ENCODE data around the gene C19orf81.

C19orf81 gene

DNA sequence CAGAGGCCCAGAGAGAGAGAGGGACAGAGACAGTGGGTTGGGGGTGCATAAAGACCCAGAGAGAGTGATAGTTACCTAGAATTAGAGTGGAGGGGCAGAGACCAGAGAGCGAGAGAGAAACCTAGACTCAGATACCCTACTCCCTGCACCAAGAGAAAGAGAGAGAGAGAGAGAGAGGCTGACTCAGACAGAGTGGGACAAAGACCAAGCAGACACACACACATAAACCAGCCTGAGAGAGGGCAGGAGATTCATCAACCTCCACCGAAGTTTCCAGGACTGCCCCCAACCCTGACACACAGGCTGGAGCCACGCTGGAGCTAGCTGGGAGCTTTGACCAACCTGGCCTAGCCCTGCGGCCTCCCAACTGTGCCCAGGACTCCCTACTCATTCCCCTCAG is 22.4 kb upstream of the C19orf81 start:
- no peak for DNase-seq (ENCODE audit: low read depth)
- TF ChIP-seq, protein P1, sequence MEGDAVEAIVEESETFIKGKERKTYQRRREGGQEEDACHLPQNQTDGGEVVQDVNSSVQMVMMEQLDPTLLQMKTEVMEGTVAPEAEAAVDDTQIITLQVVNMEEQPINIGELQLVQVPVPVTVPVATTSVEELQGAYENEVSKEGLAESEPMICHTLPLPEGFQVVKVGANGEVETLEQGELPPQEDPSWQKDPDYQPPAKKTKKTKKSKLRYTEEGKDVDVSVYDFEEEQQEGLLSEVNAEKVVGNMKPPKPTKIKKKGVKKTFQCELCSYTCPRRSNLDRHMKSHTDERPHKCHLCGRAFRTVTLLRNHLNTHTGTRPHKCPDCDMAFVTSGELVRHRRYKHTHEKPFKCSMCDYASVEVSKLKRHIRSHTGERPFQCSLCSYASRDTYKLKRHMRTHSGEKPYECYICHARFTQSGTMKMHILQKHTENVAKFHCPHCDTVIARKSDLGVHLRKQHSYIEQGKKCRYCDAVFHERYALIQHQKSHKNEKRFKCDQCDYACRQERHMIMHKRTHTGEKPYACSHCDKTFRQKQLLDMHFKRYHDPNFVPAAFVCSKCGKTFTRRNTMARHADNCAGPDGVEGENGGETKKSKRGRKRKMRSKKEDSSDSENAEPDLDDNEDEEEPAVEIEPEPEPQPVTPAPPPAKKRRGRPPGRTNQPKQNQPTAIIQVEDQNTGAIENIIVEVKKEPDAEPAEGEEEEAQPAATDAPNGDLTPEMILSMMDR (IDR thresholded peaks at IDR 0.05; ENCODE audit: control insufficient read depth, insufficient read depth, low read depth, low read length, missing control alignments), result no peak

DNA sequence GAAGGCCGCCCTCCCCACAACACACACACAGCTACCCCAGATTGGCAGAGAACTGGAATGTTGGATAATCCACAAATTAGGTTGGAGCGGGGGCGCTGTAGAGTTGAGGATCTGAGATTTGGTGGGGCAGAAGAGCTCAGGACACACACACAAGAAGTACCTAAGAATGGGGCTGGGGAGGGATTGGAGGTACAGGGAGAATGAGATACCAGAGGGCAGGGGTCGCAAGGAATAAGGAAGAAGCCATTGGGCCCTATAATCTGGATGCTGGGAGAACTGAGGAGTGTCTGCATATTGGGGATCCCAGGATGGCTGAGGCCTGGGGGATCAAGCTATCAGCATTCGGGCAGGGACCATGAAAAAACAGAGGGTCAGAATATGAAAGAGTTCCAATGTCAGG is 21.1 kb upstream of the C19orf81 start:
- DNase-seq (ENCODE audit: low read depth), result no peak
- TF ChIP-seq, protein P1 (IDR thresholded peaks at IDR 0.05; ENCODE audit: control insufficient read depth, insufficient read depth, low read depth, low read length, missing control alignments), result no peak
- no peak overlapping the region for H3K4me3 ChIP-seq (ENCODE audit: control insufficient read depth, low read depth, low read length)

More for the DNA sequence above, 22.4 kb upstream of the C19orf81 start:
- no peak overlapping the region for H3K4me3 ChIP-seq (ENCODE audit: control insufficient read depth, low read depth, low read length)

DNA sequence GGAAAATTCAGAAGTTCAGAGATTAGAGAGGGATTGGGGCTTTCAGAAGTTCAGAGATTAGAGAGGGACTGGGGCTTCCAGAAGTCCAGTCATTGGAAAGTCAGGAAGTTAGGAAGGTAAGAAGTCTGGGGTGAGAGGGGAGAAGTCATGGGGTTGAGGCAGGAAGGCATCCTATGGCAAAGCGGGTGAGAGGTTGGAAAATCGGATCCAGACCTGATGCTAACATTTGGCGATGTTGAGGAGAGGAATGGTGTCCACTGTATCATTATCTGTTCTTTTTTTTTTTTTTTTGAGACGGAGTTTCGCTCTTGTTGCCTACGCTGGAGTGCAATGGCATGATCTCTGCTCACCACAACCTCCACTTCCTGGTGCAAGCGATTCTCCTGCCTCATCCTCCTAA is 20.7 kb upstream of the C19orf81 start:
- TF ChIP-seq, protein P1 (IDR thresholded peaks at IDR 0.05; ENCODE audit: control insufficient read depth, insufficient read depth, low read depth, low read length, missing control alignments), result no peak
- H3K4me3 ChIP-seq (ENCODE audit: control insufficient read depth, low read depth, low read length), result no peak overlapping the region
- DNase-seq (ENCODE audit: low read depth), result no peak

DNA sequence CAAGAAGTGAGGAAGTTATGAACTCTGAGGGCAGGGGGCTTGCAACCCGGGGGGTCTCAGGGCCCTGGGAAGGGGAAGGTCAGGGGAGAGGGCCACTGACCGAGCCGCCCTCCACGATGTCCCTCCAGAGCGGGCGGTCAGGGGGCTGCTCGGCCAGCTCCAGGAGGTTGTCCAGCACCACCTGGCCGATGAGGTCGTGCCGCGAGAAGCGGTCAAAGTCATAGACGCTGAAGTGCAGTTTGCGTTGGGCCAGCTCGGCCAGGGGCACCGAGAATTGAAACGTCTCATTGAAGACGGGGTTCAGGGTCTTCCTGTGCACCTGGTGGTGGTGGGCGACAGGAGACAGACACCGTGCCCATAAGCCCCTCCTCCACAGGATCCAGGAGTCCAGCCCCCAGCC is 20.1 kb upstream of the C19orf81 start:
- no peak for DNase-seq (ENCODE audit: low read depth)
- TF ChIP-seq, protein P1 (IDR thresholded peaks at IDR 0.05; ENCODE audit: control insufficient read depth, insufficient read depth, low read depth, low read length, missing control alignments), result no peak
- no peak overlapping the region for H3K4me3 ChIP-seq (ENCODE audit: control insufficient read depth, low read depth, low read length)

DNA sequence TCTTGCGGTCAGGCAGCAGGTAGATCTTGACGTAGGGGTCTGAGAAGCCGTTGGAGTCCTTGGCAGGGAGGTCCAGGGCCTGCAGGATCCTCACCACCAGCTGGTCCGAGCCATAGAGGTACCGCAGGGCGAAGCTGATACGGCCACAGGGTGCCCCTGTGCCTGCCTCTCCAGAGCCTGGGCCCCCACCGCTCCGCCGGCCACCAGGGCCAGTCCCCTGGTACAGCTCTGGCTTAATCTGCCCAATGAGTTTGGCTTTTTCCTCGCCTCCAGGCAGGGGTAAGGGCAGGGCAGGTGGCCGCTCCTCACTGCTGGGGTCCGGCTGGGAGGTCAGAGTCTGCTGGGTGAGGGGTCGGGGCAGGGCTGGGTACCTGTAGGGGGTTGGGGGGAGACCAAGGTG is 19.4 kb upstream of the C19orf81 start:
- TF ChIP-seq, protein P1 (IDR thresholded peaks at IDR 0.05; ENCODE audit: control insufficient read depth, insufficient read depth, low read depth, low read length, missing control alignments), result no peak
- DNase-seq (ENCODE audit: low read depth), result no peak

DNA sequence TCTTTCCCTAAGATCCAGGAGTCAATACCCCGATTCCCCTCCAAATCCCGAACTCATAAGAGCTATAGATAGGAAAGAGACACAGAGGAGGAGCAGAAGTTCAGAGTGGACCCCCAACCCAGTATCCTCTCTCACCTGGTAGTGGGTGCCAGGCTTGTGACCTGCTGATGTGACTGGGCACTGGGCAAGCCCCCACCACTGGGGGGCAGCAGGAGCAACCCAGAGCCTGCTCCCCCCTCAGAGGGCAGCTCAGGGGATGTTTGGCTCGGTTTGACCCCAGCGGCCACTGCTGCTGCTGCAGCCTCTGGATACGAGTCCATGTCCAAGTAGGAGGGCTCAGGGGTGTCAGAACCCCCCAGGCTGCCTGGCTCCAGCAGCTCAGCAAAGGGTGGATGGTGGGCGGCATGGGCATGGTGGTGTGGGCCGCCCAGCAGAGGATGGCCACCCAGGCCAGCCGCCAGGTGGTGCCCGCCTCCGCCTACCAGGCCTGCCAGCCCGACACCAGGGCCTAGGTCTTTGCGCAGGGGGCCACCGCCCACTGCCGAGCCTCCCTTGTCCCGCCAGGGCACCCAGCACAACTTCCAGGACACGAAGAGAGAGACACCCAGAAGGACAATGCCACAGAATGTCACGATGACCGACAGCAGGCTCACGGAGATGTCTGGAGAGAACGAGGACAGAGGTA is 17.0 kb upstream of the C19orf81 start:
- no peak for DNase-seq (ENCODE audit: low read depth)
- TF ChIP-seq, protein P1 (IDR thresholded peaks at IDR 0.05; ENCODE audit: control insufficient read depth, insufficient read depth, low read depth, low read length, missing control alignments), result no peak
- no peak overlapping the region for H3K4me3 ChIP-seq (ENCODE audit: control insufficient read depth, low read depth, low read length)

More for the DNA sequence above, 19.4 kb upstream of the C19orf81 start:
- no peak overlapping the region for H3K4me3 ChIP-seq (ENCODE audit: control insufficient read depth, low read depth, low read length)
